ENCODE data around the gene TRPM2.
"Not testable (repeated sequence)": the region's sequence is repeated elsewhere in the genome, so short reads cannot be mapped to it uniquely, and the experiment has no call there.

GRCh38 chr21:44417621-44418107 is 64.2 kb downstream of the TRPM2 start:
- TF ChIP-seq EP300, CTCF (IDR thresholded peaks at IDR 0.05): not testable (repeated sequence)
